Globus pallidus (tissue), 1 donor: ENCODE measurements around the gene TMEM229B.

Experiments used
- DNase-seq: peaks from one replicate; pipeline ENCODE4 v3.0.0-alpha.2; 2015; ENCODE audit warnings: low spot score

The TMEM229B gene

DNA sequence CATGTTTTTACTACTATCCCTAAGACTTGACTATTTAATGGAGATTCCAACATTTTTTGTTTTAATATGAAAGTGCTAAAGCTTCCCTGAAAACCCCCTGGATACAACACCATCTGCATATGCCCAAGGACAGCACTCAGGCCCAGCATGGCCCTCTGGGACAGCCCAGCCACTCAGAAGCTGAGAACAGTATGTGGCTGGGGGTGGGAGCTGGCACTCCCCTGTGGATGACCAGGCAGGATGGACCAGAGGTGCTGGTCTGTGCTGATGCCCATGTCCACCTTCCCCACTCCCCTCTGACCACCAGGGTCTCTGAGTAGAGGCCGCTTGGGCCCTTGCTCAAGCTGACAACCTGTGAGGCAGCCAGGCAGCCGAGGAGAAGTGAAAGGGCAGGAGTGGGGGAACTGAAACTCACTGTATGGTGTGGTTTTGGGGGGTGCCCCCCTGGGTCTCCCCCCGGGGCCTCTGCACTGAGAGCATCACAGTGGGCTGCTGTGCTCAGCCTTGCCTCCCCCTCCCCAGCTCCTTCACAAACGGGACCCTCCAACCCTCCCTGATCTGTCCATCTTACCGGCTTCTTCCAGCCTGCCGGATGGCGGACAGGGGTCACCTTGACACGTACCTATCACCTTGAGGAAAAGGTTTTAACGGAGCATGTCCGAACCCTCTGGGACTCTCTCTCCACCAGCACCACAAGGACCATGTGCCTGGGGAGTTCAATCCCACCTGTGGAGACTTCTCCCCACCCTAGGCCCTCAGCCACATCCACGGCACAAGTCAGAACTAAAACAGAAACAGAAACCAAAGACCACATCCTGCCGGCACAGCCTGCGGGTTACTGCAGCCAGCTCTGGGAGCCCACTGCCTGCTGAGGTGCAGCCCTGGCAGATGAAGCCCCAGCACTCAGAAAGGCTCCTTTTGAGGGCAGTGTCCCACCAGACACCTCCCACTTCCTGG lies at the start of gene TMEM229B:
TSS of gene TMEM229B (minus strand) at position 785 of the 957 bp plus-strand sequence. CDS start 14,798 bp downstream, outside the sequence.
- peak; percentile 39 for DNase-seq

DNA sequence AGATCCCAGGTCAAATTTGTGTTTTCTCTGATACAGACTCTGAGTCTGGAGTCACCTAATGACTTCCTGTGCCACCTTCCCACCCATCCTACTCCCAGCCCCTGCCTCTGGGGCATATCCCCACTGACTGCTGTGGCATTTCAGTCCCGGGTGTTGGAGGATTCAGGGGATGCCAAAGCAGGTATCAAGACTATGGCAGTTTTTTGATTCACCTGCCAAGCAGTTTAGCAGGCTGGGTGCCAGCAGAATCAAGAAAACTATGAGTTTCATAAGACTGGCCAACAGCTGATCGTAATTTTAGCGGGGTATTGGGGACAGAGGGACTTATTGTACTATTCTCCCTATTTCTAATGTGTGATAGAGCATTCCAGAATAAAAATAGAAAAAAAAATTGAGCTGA lies 49.2 kb upstream of the TMEM229B start:
- DNase-seq: no peak

DNA sequence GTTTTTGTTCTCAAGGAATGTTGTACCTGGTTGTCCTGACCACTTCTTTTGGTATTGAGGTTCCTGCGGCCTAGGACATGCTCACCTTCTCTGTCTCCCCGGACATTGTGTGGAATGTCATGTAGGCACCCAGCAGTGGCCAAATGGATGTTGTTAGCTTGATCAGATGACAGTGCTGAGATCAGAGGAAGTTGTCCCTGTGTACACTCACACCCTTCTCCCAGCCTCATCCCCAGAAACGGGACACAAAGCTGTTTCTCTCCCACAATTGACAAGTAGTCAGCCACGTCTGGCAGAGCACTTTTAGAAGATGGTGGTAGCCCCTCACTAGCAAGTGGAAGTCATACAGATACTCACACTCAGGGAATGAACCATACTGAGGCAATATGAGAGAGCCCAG lies 47.6 kb upstream of the TMEM229B start:
- DNase-seq: peak; percentile 77

DNA sequence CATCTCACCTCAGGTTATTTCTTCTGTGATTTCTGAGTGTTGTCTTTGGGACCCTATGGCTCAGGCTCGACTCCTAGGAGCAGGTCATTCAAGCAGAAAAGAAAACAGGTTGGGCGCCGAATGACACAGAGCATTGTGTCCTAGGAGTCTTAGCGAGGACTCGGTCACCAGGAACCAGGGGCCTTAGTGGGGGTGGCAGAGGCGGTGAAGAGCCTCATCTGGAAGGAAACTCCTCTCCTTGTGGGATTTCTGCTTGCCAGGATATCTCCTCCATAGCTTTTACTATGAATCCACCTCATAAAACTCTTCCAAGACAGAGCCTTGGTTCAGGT lies 45.2 kb upstream of the TMEM229B start:
- DNase-seq: no peak

DNA sequence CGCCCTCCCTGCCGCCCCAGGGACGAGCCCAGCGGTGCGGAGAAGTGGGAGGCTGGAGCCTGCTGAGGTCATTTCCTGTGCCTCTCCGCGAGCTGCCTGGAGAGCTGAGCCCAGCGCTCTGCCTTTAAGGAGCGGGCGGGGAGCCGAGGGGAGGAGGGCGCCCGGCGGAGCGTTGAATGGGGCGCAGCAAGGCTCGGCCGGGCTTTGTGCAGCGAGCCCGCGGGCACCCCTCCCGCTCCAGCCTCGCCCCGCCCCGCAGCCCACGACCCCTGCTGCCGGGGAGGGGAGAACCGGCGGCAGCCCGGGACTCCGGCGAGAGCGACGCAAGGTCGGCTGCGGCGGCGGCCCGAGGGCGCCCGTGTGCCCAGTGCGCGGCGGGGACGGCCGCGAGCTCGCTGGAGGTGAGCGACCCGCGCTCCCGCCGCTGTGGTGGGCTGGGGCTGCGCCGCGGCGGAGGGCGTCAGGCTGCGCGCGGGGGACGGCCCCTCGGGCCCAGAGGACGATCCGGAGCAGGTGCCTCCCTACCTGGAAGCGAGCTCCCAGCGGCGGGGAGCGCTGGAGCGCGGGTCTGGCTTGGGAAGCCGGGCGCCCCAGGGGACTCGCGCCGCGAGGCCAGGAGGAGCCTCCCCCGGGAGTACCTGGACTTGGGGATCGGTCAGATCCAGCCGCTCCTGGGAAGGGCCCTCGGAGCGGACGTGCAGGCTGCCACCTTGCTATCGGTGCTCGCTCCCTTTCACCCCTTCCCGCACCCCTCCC lies 44.7 kb upstream of the TMEM229B start, which contains the start of gene PLEKHH1:
TSS of gene PLEKHH1 (plus strand) at position 293 of the 756 bp plus-strand sequence. CDS start 8,578 bp downstream, outside the sequence.
- peak; percentile 95 for DNase-seq

DNA sequence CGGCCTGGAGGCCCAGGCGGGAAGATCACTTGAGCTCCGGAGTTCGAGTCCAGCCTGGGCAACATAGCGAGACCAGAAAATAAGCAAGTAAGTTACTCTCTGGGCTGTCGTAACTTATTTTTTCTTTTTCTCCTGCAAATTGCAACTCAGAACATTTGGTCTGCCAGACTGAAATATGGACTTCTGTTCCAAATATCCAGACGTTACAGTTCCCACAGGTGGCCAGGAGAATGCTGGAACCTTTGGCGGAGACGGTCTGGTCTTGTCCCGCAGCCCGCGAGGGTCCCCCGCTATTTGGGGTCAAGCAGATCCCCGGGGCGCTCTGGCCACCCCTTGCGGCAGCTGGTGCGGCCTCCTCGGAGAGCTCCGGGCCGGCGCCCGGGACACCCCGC lies 44.1 kb upstream of the TMEM229B start:
- DNase-seq: no peak

DNA sequence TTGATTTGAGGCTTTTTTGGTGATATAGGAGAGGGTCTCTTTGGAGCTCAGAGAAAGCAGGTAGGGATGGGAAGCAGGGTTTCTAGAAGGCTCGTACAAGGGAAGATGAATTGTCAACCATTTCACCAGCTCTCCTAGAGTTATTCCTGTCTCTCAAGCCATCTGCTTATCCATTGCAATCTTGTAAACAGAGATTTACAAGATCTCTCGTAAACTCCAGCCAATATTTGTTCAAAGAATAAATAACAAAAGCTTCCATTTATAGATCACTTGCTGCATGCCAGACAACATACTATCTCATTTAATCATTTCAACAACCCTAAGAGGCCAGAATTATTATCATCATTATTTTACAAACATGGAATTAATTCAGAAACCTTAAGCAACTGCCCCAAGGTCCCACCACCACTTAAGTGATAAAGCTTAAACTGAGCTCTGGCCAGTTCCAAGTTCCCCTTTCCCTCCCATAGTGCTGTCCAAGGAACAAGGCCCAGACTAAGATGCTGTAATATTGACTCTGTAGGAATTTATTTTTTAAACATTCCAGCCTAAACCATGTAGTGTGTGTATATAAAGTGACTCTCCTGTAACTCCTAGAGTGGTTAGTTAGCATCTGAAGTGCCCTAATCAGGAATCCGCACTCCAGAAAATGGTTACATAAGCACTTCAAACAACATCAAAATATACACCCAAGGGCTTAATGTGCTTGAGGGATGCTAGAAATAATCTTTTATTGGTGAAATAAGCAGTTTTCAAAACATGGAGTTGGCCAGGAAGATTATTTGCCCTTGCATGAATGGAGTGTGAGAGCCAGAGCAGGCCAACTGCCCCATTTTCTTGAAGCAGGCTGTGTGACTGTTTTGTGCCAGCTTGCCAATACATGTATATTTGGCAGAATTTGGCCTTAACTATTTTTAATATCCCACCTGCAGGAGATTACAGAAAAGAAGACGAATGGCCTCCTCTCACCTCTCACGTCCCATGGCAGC lies 41.7 kb upstream of the TMEM229B start:
- DNase-seq: no peak

DNA sequence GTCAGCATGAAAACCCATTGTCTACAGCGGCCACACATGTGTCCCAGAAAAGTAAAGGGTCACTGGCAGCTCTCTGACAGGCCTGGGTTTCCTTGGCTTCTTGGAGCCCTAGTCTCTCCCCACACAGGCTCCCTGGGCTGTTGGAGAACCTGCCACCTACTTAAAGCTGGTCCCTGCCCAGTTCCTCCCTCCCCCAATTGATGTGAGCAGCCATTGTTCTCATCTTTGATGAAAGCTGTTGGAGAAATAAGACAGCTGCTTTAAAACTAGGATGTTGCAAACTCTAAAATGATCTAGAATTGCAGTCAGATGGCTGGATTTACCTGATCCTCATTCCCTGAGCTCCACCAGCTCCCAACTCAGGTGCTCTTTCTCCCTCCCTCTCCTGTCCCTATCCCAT lies 39.8 kb upstream of the TMEM229B start:
- DNase-seq: no peak

DNA sequence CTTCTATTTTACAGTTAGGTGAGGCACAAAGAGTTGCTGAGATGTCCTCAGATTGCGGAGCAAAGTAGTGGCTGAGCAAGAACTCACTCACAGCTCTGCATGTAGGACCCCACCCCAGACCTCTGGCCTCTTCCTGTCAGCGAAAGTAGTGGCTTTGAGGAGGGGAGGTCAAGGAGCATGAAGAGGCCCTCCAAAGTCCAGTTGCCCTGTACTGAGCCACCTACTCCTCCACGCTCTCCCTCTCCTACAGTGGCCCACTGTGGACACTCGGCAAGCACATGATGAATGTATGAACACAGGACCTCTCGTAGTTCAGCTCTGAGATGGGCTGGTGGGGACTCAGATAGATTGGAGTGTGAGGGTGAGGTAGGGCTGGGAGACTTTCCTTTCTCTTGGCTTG lies 39.2 kb upstream of the TMEM229B start:
- DNase-seq: no peak

DNA sequence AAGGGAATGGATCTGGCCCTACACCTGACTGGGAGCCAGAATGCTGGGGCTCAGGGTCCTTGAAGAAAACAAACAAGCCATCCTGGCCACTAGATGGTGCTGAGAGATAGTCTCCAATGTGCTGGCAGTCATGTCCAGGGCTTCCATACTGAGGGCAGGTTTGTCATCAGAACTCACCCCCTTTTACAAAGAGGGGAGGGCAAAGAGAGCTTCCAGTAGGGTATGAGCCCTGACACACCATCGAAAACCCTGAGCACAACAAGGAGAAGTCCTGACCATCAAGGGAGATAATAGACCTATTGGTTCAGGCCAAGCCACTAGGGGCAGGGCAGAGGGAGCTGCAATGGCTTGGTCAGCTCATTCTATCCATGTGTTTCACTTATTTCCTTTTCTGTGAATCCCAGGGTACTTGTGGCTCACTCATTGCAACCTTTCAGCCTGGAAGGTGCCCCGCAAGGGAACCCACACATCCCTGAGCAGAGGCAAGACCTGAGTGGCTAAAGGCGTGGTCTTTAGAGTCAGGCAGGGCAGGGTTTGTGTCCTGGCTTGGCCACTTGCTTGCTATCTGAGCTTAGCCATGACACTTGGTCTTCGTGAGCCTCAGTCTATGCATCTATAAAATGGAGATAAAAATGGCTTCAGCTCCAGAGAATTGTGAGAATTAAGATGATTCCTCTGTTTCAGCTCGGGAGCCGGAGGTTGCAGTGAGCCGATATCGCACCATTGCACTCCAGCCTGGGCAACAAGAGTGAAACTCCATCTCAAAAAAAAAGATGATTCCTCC lies 38.3 kb upstream of the TMEM229B start:
- DNase-seq: peak; percentile 87

DNA sequence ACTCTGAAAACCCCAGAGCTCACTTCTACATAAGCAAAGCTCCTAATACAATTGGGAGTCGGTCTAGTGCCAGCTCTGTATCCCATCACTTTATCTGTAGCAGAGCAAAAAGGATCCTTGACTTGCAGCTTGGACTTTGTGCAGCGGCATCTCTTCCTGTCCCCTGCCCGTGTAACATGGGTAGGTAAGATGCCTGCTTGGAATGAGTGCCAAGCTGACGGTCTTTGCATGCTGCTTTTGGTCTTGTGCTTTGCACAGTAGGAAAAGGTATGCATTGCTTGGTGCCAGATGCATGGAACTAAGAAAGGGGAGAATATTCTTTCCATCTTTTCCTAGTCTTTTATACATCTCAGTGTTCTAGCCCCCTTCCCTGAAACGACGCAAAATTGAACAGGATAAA lies 37.7 kb upstream of the TMEM229B start:
- no peak for DNase-seq

DNA sequence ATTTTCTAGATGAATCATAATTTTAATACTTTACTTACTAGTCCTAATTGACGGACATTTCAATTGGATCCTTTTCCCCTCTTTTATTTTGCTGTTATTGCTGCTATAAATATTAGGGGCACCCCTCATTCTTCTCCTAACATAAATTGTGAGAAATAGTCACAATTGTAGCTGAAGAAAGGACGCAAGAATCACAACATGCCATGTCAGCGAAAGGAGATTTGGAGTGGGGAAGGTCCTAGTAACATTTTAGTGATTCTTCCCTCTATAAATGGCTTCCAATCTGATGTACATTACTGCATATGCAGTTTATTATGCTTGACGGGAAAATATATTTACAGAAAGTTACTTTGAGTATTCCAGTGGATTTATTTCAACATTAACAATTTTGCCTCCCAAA lies 36.9 kb upstream of the TMEM229B start:
- DNase-seq: no peak

DNA sequence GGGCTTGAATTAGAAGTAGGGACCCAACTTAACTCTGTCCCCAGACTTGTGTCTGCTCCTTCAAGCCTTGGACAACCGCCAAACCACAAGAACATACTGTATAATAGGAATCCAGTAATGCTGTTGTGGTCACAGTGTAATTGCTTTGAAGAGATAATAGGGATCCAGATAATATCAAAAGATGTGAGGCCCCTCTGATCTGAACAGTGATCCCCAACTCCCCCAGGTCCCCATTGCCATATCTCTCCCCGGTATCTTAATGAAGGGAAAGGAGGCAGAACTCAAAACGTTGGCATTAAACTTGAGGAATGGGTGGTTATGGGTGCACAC lies 36.1 kb upstream of the TMEM229B start:
- no peak for DNase-seq

DNA sequence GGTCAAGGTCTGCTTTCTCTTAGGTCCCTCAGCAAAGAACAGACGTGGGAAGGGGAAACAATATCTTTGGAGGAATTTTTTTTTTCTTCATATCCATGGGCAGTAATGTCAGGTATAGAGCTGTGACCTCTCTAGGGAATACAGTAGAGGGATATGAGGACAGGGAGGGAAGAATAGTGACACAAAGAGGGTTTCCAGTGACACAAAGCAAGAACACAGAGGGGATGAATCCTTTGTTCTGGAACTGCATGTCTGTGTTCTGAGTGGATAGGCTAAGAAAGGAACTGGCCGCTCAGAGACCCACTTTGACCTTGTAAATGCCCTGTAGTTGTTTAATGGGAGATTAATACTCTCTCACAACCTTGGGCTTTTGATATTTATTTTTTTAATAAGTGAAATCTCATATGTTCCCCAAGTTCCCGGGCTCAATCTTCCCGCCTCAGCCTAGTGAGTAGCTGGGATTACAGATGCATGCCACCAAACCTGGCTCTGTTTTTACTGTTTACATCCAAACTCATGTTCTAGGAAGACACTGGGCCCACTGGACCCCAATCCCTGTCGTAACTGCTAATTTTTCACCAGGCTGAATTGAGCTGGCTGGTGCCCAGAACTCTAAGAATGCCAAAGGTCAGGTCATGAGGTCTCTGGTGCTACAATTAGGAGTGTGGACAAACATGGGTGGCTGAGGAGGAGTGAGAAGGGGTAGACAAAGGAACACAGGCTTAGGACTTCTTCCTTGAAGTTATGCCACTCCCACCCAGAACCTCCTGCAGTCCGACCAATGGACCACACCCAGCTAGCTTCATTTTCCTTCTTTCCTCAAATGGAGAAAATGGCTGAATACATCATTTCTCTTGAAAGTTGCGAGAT lies 35.5 kb upstream of the TMEM229B start:
- DNase-seq: no peak

DNA sequence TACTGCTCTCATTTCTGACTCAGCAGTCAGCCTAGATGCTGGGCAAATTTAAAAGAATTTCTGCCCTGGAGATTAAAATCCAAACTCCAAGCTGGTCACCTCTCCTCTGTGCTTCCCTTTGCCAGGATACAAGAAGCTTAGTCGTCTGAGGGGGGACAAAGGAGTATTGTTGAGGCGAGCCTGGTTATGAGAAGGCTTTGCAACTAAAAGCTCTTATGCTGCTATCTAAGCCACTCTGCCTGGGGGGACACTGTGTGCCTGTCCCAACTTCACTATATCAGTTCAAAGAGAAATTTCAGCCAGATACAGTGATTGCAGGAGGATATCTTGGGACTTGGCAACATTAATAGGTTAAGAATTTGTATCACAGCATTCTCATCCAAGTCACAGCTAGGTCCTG lies 33.7 kb upstream of the TMEM229B start:
- DNase-seq: peak; percentile 83

DNA sequence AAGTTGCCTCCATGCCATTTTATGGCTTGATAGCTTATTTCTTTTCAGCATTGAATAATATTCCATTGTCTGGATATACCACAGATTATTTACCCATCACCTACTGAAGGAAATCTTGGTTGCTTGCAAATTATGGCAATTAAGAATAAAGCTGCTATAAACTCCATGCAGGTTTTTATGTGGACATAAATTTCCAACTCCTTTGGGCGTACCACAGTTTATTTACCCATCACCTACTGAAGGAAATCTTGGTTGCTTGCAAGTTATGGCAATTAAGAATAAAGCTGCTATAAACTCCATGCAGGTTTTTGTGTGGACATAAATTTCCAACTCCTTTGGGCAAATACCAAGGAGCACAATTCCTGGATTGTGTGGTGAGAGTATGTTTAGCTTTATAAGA lies 32.0 kb upstream of the TMEM229B start:
- no peak for DNase-seq

DNA sequence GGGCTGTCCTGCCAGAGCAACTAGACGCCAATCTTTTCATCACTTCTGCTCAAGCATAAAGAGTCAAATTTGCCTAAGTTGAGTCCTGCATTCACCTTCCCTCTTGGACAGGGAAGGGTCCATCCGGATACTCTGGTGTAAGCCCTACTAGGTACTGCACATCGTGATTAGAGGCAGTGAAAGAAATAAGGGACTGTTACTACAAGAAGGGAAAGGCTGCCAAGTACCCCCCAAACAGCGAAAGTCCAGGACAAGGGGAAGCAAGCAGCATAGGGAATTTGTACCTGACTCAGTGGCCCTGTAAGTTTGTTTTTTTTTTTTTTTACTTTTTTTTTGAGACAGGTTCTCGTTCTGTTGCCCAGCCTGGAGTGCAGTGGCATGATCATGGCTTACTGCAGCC lies 30.9 kb upstream of the TMEM229B start:
- DNase-seq: no peak

DNA sequence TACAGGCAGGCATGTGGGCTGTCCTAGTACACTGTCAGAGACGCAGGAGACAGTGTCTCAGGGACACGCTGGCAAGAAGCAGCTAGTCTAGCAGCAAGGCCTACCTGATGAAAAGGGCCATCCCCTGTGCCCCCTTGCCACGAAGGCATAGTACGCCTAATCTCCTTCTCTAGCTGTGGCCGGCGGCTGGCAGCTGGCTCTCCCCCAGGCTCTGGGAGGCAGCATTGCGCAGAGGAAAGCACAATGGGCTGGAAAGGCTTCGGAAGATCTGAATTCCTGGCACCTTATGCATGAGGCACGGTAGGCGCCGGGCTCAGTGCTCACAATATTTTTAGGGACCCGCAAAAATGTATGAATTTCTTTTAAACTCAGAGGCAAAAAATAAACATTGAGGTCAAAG lies 28.6 kb upstream of the TMEM229B start:
- peak; percentile 81 for DNase-seq

DNA sequence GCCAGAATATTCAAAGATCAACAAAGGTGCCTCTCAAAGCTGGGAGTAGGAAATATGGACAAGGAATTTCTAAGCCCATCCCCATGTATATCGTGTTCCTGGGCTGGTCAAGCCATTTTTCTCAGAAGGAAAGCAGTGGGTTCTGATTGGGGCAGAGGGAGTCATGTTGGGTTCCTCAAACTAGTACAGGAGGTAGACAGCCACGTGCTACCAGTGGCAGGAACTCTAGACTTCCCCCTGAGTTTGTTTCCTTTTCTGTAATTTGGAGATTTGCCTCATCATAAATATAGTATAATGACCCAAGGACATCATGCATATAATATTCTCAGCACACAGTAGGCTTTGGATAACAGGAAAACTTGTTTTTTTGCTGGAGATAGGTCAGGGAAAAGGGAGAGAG lies 28.2 kb upstream of the TMEM229B start:
- no peak for DNase-seq

DNA sequence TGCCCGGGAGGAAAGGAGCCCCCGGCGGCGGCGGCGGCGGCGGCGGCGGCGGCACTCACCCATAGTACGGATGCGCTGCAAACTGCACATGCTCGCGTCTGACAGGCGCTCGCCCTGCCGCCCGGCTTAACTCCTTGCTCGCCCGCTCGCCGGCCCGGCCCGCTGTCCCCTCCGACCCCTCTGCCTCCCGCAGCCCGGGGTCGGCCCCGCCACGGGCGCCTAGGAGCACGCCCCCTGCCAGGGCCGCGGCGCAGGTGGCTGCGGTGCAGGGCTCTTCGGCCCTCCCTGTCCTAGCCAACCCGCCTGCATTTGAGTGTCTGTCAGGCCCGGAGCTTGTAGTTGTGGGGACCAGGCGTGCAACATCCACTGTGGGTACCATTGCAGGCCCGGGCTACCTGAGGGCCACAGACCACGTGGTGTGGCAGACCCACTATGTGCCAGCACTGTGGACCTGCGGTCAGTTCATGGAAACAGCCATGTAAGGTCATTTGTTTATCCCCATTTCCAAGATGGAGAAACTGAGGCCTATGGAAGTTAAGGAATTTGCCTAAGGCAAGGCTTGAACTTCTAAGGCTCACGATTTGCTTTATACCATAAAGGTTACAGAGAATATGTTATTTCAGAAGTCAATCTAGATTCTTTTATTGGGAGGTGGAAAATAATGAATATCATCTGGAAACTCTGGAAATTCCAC lies 27.0 kb upstream of the TMEM229B start:
- DNase-seq: no peak
